ENCODE data around the gene RAB11FIP4.

RAB11FIP4 gene

DNA sequence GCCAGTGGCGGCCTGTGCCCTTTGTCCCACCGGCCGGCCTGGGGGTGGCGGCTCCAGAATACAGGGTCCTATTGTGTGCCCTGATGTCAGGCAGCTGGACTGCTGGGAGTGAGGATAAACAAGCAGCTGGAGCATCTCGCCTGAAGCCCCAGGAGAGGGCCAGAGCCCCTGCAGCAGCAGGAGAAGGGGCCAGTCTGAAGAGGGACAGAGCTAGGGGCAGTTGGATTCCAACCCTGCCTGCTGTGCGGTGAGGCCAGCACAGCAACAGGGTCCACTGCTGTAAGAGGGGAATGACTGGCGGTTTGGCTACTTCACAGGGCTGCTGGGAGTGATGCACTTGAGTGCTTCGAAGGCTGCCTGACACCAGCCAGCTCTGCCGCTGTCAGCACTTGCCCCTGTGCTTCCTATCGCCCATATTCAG, 25.0 kb downstream of the RAB11FIP4 start:
- peak; percentile 57 for DNase-seq (ENCODE audit: low spot score)
- H3K27ac ChIP-seq = peak overlapping the region in 1 of 2 donors; percentile 32
- TF ChIP-seq, protein P1, sequence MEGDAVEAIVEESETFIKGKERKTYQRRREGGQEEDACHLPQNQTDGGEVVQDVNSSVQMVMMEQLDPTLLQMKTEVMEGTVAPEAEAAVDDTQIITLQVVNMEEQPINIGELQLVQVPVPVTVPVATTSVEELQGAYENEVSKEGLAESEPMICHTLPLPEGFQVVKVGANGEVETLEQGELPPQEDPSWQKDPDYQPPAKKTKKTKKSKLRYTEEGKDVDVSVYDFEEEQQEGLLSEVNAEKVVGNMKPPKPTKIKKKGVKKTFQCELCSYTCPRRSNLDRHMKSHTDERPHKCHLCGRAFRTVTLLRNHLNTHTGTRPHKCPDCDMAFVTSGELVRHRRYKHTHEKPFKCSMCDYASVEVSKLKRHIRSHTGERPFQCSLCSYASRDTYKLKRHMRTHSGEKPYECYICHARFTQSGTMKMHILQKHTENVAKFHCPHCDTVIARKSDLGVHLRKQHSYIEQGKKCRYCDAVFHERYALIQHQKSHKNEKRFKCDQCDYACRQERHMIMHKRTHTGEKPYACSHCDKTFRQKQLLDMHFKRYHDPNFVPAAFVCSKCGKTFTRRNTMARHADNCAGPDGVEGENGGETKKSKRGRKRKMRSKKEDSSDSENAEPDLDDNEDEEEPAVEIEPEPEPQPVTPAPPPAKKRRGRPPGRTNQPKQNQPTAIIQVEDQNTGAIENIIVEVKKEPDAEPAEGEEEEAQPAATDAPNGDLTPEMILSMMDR (IDR thresholded peaks at IDR 0.05) = no peak
- no peak overlapping the region for H3K4me3 ChIP-seq

DNA sequence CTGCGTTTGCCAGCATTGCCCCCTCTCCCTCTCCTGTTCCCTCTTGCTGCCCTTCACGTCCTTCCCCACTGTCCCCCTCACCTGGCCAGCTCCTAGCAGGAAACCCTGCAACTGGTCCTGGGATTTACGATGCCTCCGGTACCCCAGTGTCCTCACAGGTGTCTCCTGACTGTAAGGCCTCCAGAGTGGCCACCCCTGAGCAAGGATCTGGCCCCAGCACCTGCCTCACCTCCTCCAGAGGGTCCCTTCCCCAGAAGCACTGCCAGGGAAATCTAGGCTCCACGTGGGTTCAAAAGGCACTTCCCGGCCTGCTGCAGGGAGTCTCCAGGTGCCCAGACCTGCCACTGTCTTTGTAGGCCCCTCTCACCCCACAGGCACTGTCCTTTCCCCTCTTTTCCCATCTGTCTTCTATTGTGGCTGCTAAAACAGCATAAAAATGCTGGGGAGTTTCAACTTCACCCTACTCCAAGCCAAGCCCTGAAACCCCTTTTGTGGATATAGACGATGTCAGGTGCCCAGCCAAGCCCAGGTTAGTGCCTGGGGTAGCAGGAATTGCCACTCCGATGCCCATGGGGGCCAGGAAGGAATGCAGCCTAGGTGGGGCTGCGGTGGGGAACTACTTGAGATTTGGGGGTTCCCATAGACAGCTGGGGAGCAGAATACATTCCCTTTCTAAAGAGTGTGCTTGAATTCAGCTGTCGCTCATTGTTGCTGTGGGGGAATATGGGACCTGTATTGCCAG, 25.7 kb downstream of the RAB11FIP4 start:
- TF ChIP-seq, protein P1 (IDR thresholded peaks at IDR 0.05) = no peak
- peak; percentile 62 for DNase-seq (ENCODE audit: low spot score)
- Histone ChIP-seq H3K27ac (peak overlapping the region in 1 of 2 donors; percentile 32), H3K4me3 (no peak overlapping the region)

DNA sequence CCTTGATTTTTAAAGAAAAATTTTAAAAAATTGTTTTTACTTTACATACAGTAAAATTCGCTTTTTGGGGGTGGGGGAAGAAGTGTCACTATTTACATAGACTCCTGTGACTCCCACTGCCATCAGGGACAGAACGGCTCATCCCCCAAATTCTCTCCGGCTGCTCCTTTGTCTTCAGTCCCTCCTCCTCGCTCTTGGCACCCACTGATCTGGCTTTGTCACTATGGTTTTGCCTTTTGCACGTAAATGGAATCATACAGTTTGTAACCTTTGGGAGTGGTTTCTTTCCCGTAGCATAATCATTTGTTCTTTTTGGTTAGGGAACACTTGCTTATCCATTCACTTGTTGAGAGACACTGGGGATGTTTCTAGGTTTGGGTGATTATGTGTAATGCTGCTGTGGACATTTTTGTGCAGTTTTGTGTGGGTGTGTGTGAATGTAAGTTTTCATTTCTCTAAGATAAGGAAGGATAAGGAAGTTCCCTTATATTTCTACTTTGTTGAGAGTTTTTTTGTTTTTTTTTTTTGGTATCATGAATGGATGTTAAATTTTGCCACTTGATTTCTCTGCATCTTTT, 27.4 kb downstream of the RAB11FIP4 start:
- TF ChIP-seq, protein P1 (IDR thresholded peaks at IDR 0.05) = no peak
- H3K4me3 ChIP-seq = no peak overlapping the region
- no peak overlapping the region for H3K27ac ChIP-seq
- no peak for DNase-seq (ENCODE audit: low spot score)

DNA sequence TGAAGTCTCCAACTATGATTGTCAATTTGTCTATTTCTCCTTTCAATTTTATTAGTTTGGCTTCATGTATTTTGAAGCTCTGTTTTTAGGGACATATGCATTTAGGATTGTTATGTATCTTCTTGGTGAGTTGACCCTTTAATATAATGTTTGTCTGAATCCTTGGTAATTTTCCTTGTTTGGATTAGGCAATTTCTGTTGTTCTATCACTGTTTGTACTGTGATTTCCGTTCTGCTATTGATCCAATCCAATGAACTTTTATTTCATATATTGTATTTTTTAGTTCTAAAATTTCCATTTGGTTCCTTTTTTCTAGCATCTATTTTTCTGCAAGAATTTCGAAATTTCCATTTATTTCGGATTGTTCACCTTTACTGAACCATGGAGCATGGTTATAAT, 31.0 kb downstream of the RAB11FIP4 start:
- TF ChIP-seq, protein P1 (IDR thresholded peaks at IDR 0.05) = no peak
- no peak for DNase-seq (ENCODE audit: low spot score)
- no peak overlapping the region for H3K27ac ChIP-seq
- H3K4me3 ChIP-seq = no peak overlapping the region

DNA sequence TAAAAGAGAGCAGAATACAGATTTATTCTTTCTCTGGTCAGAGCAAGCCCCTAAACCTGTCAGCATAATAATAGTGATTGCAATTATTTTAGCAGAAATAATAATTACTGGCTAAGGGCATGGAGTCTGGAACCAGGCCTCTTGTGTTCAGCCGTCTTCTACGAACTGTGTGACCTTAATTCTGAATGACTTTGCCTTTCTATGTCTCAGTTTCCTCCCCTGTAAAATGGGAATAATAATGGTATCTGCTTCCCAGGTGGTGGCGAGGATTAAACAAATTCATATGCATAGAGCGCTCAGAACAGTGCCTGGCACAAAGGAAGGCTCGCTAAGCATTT, 33.4 kb downstream of the RAB11FIP4 start:
- TF ChIP-seq, protein P1 (IDR thresholded peaks at IDR 0.05) = no peak
- DNase-seq (ENCODE audit: low spot score) = no peak
- Histone ChIP-seq H3K27ac (no peak overlapping the region), H3K4me3 (no peak overlapping the region)

DNA sequence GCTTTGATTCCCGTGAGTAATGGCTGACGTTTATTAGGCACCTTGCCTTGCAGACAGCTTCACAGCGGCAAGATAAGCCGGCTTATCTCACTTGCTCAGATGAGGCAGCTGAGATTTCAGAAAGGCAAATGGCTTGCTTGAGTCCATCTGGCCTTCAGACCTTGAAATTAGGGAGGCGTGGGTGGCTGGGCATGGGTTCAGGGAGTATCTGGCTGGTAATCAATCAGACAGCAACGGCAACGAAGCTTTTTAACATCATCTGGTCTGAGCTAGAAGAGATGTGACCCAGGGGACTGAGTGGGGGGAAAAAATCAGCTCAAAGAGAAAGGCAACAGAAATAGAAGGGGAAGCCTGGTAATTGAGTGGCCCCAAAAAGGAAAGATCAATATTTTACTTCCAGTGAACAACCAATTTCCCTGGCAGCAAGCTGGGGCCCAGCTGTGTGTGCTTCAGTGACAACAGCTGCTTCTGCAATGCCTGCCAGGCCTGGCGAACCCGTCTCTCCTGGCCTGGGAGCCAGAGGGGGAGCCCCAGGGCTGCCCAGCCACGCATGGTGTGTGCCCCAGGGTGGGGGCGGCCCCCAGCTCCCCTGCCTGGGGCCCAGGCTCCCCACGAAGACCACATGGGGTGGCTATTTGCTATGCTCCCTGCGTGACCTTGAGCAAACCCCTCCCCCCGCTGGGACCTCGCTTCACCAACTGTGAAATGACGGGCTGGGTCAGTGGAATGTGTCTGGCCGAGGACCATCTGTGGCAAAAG, 34.0 kb downstream of the RAB11FIP4 start:
- DNase-seq (ENCODE audit: low spot score) = no peak

More for the DNA sequence above, 34.0 kb downstream of the RAB11FIP4 start:
- Histone ChIP-seq H3K27ac (no peak overlapping the region), H3K4me3 (no peak overlapping the region)
- TF ChIP-seq, protein P1 (IDR thresholded peaks at IDR 0.05) = no peak

Measured in coronary artery (tissue), 2 donors.